ENCODE data around the gene PTCD1. TPM values are rescaled to one million over a fixed set of nuclear protein-coding genes. Genes with fewer than 3 reads are reported as not detected.

PTCD1 gene
- total and polyA plus RNA-seq, 5 donors from 2014 or later = 0.91 to 3.8 (median 3.2) TPM

DNA sequence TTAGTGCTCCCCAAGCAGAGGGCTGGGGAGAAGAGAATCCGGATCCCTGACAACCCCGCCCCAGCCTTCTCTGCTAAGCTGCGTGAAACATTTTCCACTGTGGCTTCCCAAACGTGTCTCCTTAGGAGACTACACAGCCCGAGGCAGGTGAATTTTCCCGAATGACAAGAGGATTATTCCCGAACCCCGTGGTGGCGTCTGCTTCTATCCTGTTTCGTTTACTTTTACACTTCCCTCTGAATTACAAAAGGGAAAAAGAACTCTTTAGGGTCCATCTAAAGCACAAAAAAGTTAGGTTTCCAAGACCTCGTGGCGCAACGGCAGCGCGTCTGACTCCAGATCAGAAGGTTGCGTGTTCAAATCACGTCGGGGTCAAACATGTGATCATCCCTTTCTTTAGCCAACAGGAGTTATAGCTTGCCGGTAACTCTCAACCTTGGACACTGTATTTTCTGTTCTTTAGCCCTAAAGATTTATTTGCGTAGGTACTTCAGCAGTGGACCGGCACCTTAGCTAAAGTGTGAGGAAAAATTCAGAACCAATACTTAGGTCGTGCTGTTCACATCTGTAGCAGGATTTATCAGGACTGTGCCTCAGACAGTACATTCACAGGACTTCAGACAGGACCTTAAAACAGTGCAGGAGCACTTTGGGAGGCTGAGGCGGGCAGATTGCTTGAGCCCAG lies 30.9 kb upstream of the PTCD1 start:
- peaks cover 9 to 49% (median 30%) of the 10 kb centered on the region in 4 donors for H3K4me1 Mint-ChIP-seq
- Histone ChIP-seq H3K9me3 (ENCODE audit: control insufficient read depth in 2 of 2, low read length in 2 of 2) (no peaks in the 10 kb centered on the region), H3K4me1 (ENCODE audit: control insufficient read depth, insufficient read depth, low read length, poor library complexity, severe bottlenecking) (peaks cover 36% of the 10 kb centered on the region), H3K4me3 (ENCODE audit: low read depth, low read length) (no peak overlapping the region), H3K36me3 (ENCODE audit: control insufficient read depth, insufficient read depth, low read length) (no peaks in the 10 kb centered on the region), H3K27me3 (ENCODE audit: control insufficient read depth, insufficient read depth, low read length) (no peaks in the 10 kb centered on the region), H3K27ac (ENCODE audit: insufficient read depth, low read length, poor library complexity, severe bottlenecking) (no peak overlapping the region)
- peaks cover 0 to 2% (median 0%) of the 10 kb centered on the region in 7 donors for H3K9me3 Mint-ChIP-seq
- H3K27ac Mint-ChIP-seq = no peak overlapping the region
- no peak for ATAC-seq (ENCODE audit: low read depth in 2 of 2)
- H3K27me3 Mint-ChIP-seq = peaks cover 29% of the 10 kb centered on the region
- H3K36me3 Mint-ChIP-seq = peaks cover 5% of the 10 kb centered on the region
- H3K4me3 Mint-ChIP-seq = peak overlapping the region in 3 of 4 donors; percentile 44 to 96 (median 80)
- DNase-seq = no peak

DNA sequence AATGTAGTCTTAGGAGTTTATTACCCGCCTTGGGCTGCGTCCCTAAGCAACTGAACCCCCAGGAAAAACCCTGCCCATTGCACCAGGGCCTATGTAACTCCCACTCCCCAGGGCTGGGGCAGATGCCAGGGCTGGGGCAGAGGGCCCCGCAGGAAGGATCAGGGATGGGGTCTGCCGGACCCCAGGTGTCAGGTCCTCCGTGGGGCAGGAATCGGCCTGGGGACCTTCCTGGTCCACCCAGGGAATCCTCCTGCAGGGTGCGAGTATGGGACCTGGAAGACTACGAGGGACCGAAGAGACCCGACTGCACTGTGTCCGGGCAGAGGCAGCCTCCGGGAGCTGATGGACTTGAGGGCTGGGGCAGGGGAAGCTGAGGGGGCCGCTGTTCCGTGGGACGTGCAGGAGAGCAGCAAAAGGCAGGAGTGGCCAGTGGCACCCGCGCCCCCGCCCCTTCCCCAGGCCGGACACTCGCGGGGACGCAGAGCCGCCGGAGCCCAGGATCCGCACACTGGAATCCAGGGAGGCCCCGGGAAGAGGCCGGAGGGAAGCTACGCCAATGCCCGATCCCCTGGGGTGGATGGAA lies 29.8 kb upstream of the PTCD1 start:
- Mint-ChIP-seq H3K4me1 (peaks cover 9 to 49% (median 33%) of the 10 kb centered on the region in 4 donors), H3K36me3 (peaks cover 10% of the 10 kb centered on the region), H3K27me3 (peaks cover 29% of the 10 kb centered on the region), H3K9me3 (peaks cover 0 to 2% (median 0%) of the 10 kb centered on the region in 7 donors), H3K4me3 (peak overlapping the region in 1 of 4 donors; percentile 74), H3K27ac (no peak overlapping the region)
- no peaks in the 10 kb centered on the region for H3K36me3 ChIP-seq (ENCODE audit: control insufficient read depth, insufficient read depth, low read length)
- ATAC-seq (ENCODE audit: low read depth in 2 of 2) = no peak
- no peak for DNase-seq
- no peaks in the 10 kb centered on the region for H3K9me3 ChIP-seq (ENCODE audit: control insufficient read depth in 2 of 2, low read length in 2 of 2)
- H3K4me1 ChIP-seq (ENCODE audit: control insufficient read depth, insufficient read depth, low read length, poor library complexity, severe bottlenecking) = peaks cover 40% of the 10 kb centered on the region
- H3K27ac ChIP-seq (ENCODE audit: insufficient read depth, low read length, poor library complexity, severe bottlenecking) = no peak overlapping the region
- H3K27me3 ChIP-seq (ENCODE audit: control insufficient read depth, insufficient read depth, low read length) = no peaks in the 10 kb centered on the region
- no peak overlapping the region for H3K4me3 ChIP-seq (ENCODE audit: low read depth, low read length)

DNA sequence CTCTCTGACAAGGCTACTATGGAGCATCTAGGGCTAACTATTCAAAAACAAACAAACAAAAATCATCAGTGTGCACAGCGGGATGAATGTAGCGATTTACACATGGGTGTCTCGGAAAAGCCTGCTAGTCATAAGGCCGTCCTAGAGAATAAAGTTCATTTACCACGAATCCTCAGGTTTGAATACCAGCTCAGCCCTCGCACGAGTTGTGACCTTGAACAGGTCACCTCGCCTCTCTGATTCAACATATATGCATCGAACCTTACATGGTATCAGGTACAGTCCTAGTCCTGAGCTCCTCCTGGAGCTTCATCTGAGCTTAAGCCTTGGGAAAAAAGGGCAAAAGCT lies 26.8 kb upstream of the PTCD1 start:
- Mint-ChIP-seq H3K4me3 (peak overlapping the region; percentile 83 to 98 (median 95)), H3K9me3 (peaks cover 0 to 1% (median 0%) of the 10 kb centered on the region in 7 donors), H3K36me3 (peaks cover 14% of the 10 kb centered on the region), H3K27ac (peak overlapping the region; percentile 91 to 97 (median 93)), H3K4me1 (peaks cover 6 to 50% (median 26%) of the 10 kb centered on the region in 4 donors), H3K27me3 (peaks cover 15% of the 10 kb centered on the region)
- Histone ChIP-seq H3K4me1 (ENCODE audit: control insufficient read depth, insufficient read depth, low read length, poor library complexity, severe bottlenecking) (peaks cover 34% of the 10 kb centered on the region), H3K36me3 (ENCODE audit: control insufficient read depth, insufficient read depth, low read length) (peaks cover 10% of the 10 kb centered on the region), H3K9me3 (ENCODE audit: control insufficient read depth in 2 of 2, low read length in 2 of 2) (no peaks in the 10 kb centered on the region), H3K27ac (ENCODE audit: insufficient read depth, low read length, poor library complexity, severe bottlenecking) (peak overlapping the region; percentile 77), H3K4me3 (ENCODE audit: low read depth, low read length) (peak overlapping the region; percentile 85), H3K27me3 (ENCODE audit: control insufficient read depth, insufficient read depth, low read length) (no peaks in the 10 kb centered on the region)
- DNase-seq (no peak), ATAC-seq (ENCODE audit: low read depth in 2 of 2) (no peak)

DNA sequence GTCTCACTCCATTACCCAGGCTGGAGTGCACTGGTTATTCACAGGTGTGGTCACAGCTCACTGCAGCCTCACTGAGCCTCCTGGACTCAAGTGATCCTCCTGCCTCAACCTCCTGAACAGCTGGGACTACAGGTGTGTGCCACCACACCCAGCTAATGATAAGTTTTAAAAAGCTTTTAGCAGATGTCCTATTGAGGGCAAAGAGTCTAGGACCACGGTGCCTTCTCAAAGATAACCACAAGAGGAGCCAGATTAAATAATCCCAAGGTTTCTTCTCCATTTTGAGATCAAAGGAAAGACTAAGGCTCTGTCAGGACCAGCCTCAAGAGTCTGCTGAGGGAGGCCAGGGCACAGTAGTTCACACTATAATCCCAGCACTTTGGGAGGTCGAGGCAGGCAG lies 22.6 kb upstream of the PTCD1 start:
- H3K9me3 Mint-ChIP-seq = no peaks in the 10 kb centered on the region
- DNase-seq (no peak), ATAC-seq (ENCODE audit: low read depth in 2 of 2) (no peak)
- Histone ChIP-seq H3K4me1 (ENCODE audit: control insufficient read depth, insufficient read depth, low read length, poor library complexity, severe bottlenecking) (peaks cover 31% of the 10 kb centered on the region), H3K27me3 (ENCODE audit: control insufficient read depth, insufficient read depth, low read length) (no peaks in the 10 kb centered on the region), H3K27ac (ENCODE audit: insufficient read depth, low read length, poor library complexity, severe bottlenecking) (no peak overlapping the region), H3K36me3 (ENCODE audit: control insufficient read depth, insufficient read depth, low read length) (peaks cover 51% of the 10 kb centered on the region), H3K9me3 (ENCODE audit: control insufficient read depth in 2 of 2, low read length in 2 of 2) (no peaks in the 10 kb centered on the region), H3K4me3 (ENCODE audit: low read depth, low read length) (no peak overlapping the region)
- H3K4me1 Mint-ChIP-seq = peaks cover 6 to 59% (median 32%) of the 10 kb centered on the region in 4 donors
- H3K4me3 Mint-ChIP-seq = peak overlapping the region in 1 of 4 donors; percentile 50
- peak overlapping the region in 1 of 3 donors; percentile 26 for H3K27ac Mint-ChIP-seq
- H3K36me3 Mint-ChIP-seq = peaks cover 31% of the 10 kb centered on the region
- H3K27me3 Mint-ChIP-seq = peaks cover 4% of the 10 kb centered on the region

DNA sequence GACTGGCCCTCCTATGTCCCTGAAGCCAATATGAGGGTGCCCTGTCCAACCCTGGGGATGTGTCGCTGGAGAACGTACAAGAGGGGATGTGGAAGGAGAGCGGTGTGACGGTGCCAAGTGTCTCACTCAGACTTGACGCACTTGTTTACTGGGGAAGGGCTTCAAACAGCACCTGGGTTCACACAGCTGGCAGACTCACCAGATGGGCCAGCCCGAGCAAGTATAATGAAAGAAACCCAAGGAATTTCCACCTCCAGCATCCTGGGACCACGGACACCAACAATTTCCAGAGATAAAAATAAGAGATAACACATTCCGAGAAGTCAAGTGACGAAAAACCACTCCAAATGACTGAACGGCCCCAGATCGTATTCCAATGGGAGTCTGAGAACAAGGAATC lies 22.1 kb upstream of the PTCD1 start:
- Mint-ChIP-seq H3K4me3 (peak overlapping the region in 1 of 4 donors; percentile 50), H3K27ac (peak overlapping the region in 2 of 3 donors; percentile 40 to 67), H3K4me1 (peaks cover 6 to 54% (median 29%) of the 10 kb centered on the region in 4 donors), H3K9me3 (no peaks in the 10 kb centered on the region), H3K36me3 (peaks cover 31% of the 10 kb centered on the region), H3K27me3 (no peaks in the 10 kb centered on the region)
- no peaks in the 10 kb centered on the region for H3K9me3 ChIP-seq (ENCODE audit: control insufficient read depth in 2 of 2, low read length in 2 of 2)
- no peak overlapping the region for H3K27ac ChIP-seq (ENCODE audit: insufficient read depth, low read length, poor library complexity, severe bottlenecking)
- H3K4me3 ChIP-seq (ENCODE audit: low read depth, low read length) = no peak overlapping the region
- no peak for ATAC-seq (ENCODE audit: low read depth in 2 of 2)
- H3K27me3 ChIP-seq (ENCODE audit: control insufficient read depth, insufficient read depth, low read length) = no peaks in the 10 kb centered on the region
- H3K4me1 ChIP-seq (ENCODE audit: control insufficient read depth, insufficient read depth, low read length, poor library complexity, severe bottlenecking) = peaks cover 27% of the 10 kb centered on the region
- DNase-seq = no peak
- H3K36me3 ChIP-seq (ENCODE audit: control insufficient read depth, insufficient read depth, low read length) = peaks cover 56% of the 10 kb centered on the region

DNA sequence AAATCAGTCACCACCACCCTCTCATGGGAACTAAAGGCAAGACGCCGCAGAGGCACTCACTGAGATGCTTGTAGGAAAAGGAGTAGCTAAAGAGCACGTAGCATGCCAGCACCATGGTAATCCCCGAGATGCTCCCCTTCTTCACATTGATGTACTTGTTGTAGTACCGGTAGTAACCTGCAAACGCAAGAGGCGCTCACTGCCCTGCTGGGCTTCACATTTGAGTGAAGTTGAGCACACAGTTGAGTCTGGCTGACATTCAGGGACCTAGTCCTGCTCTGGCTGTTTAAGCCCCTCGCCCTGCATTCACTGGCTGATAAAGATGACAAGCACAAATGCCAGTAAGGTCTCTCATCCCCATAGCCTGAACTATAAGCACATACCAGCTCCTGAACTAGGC lies 20.5 kb upstream of the PTCD1 start:
- H3K9me3 ChIP-seq (ENCODE audit: control insufficient read depth in 2 of 2, low read length in 2 of 2) = no peaks in the 10 kb centered on the region
- Mint-ChIP-seq H3K4me1 (peaks cover 0 to 38% (median 21%) of the 10 kb centered on the region in 4 donors), H3K36me3 (peaks cover 31% of the 10 kb centered on the region), H3K9me3 (no peaks in the 10 kb centered on the region), H3K27me3 (no peaks in the 10 kb centered on the region), H3K4me3 (no peak overlapping the region), H3K27ac (peak overlapping the region in 2 of 3 donors; percentile 63 to 77)
- no peak overlapping the region for H3K4me3 ChIP-seq (ENCODE audit: low read depth, low read length)
- DNase-seq = peak in 2 of 3 donors; percentile 11 to 51
- H3K27me3 ChIP-seq (ENCODE audit: control insufficient read depth, insufficient read depth, low read length) = no peaks in the 10 kb centered on the region
- H3K27ac ChIP-seq (ENCODE audit: insufficient read depth, low read length, poor library complexity, severe bottlenecking) = no peak overlapping the region
- peak in 1 of 2 donors; percentile 45 for ATAC-seq (ENCODE audit: low read depth in 2 of 2)
- peaks cover 13% of the 10 kb centered on the region for H3K4me1 ChIP-seq (ENCODE audit: control insufficient read depth, insufficient read depth, low read length, poor library complexity, severe bottlenecking)
- H3K36me3 ChIP-seq (ENCODE audit: control insufficient read depth, insufficient read depth, low read length) = peaks cover 67% of the 10 kb centered on the region

DNA sequence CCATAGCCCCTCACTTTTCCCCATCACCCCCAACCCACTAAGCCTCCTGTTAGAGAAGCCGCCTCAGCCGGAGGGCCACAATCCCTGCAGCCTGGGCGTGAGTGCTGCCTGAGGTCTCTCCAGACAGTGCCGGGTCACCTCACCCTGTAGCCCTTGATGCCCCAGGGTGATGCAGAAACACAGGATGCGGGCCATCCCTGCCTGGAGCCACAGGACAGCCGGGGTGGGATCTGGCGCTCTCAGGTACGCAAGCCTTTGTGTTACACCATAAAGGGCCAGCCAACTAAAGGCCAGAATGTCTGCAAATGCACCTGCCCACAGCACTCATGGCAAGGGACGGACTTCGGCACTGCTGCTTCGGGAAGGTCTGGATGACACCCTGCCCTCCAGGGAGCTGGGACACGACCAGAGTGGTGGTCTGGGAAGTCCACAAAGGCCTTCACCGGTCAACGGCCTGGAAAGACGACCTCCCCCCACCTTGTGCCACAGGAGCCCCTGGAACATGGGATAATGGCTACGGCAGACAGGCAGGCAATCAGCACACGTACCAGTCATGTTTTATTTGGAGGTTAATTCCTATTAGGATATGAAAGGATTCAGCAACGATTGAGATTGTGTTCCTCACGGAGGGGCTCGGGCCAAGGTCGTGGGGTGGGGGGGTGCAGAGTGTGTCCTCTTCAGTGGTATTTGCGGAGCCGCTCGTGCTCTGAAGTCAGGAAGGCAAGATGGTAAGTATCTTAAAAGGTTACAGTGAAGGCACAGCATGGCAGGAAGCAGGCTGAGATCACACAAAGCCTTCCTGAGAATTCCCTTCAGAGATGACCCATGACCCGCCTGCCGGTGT lies 19.3 kb upstream of the PTCD1 start:
- DNase-seq = no peak
- ATAC-seq (ENCODE audit: low read depth in 2 of 2) = no peak
- Mint-ChIP-seq H3K4me3 (no peak overlapping the region), H3K27me3 (no peaks in the 10 kb centered on the region), H3K36me3 (peaks cover 31% of the 10 kb centered on the region), H3K27ac (peak overlapping the region in 1 of 3 donors; percentile 43), H3K4me1 (peaks cover 0 to 30% (median 17%) of the 10 kb centered on the region in 4 donors), H3K9me3 (no peaks in the 10 kb centered on the region)
- no peaks in the 10 kb centered on the region for H3K9me3 ChIP-seq (ENCODE audit: control insufficient read depth in 2 of 2, low read length in 2 of 2)
- H3K27me3 ChIP-seq (ENCODE audit: control insufficient read depth, insufficient read depth, low read length) = no peaks in the 10 kb centered on the region
- peaks cover 75% of the 10 kb centered on the region for H3K36me3 ChIP-seq (ENCODE audit: control insufficient read depth, insufficient read depth, low read length)
- peaks cover 3% of the 10 kb centered on the region for H3K4me1 ChIP-seq (ENCODE audit: control insufficient read depth, insufficient read depth, low read length, poor library complexity, severe bottlenecking)
- no peak overlapping the region for H3K27ac ChIP-seq (ENCODE audit: insufficient read depth, low read length, poor library complexity, severe bottlenecking)
- H3K4me3 ChIP-seq (ENCODE audit: low read depth, low read length) = no peak overlapping the region

Measured in CD4-positive, CD25-positive, alpha-beta regulatory T cell (primary cell).